DOHH2 (cell line): ENCODE measurements around the gene CACNA1A.
"Not testable (repeated sequence)": the region's sequence is repeated elsewhere in the genome, so short reads cannot be mapped to it uniquely, and the experiment has no call there.

Experiments used
- H3F3A ChIP-seq: fragments of 200-600 bp; sonication (generic), shearing (Covaris generic); 2 replicates; pipeline ENCODE4 v1.6.0; 2016; ENCODE audit warnings: antibody characterized with exemption, mild to moderate bottlenecking; ENCODE audit not compliant: control insufficient read depth, insufficient read depth
- H3K27ac ChIP-seq: fragments of 200-600 bp; sonication (generic); 2 replicates; pipeline ENCODE4 v1.5.1; 2014; ENCODE audit warnings: low read depth, mild to moderate bottlenecking, low read length, moderate library complexity
- H3K27me3 ChIP-seq: fragments of 200-600 bp; sonication (generic); 2 replicates; pipeline ENCODE4 v1.6.1; 2014; ENCODE audit warnings: mild to moderate bottlenecking, low read length, mixed read lengths; ENCODE audit not compliant: control insufficient read depth
- H3K36me3 ChIP-seq: fragments of 200-600 bp; sonication (generic); 2 replicates; pipeline ENCODE4 v1.6.1; 2014; ENCODE audit warnings: mild to moderate bottlenecking, low read length, moderate library complexity, mixed read lengths; ENCODE audit not compliant: control insufficient read depth
- H3K4me1 ChIP-seq: fragments of 200-600 bp; sonication (generic); 2 replicates; pipeline ENCODE4 v1.6.1; 2014; ENCODE audit warnings: mild to moderate bottlenecking, low read length, mixed read lengths; ENCODE audit not compliant: control insufficient read depth
- H3K4me2 ChIP-seq: fragments of 200-600 bp; sonication (generic); 2 replicates; pipeline ENCODE4 v1.6.0; 2014; ENCODE audit warnings: mild to moderate bottlenecking, low read length, moderate library complexity
- H3K4me3 ChIP-seq: fragments of 200-600 bp; sonication (generic); 2 replicates; pipeline ENCODE4 v1.5.1; 2014; ENCODE audit warnings: mild to moderate bottlenecking, low read length, mixed read lengths
- H3K79me2 ChIP-seq: fragments of 200-600 bp; sonication (generic); 2 replicates; pipeline ENCODE4 v1.6.1; 2014; ENCODE audit warnings: mild to moderate bottlenecking, low read length, mixed read lengths; ENCODE audit not compliant: control insufficient read depth
- H3K9me2 ChIP-seq: fragments of 200-600 bp; sonication (generic); replicated peaks from 2 replicates; pipeline ENCODE4 v1.6.1; 2014; ENCODE audit warnings: mild to moderate bottlenecking, low read length, mixed read lengths; ENCODE audit not compliant: control insufficient read depth
- H3K9me3 ChIP-seq: fragments of 200-600 bp; sonication (generic); 2 replicates; pipeline ENCODE4 v1.6.1; 2014; ENCODE audit warnings: antibody characterized with exemption, low read length, mixed read lengths; ENCODE audit not compliant: control insufficient read depth, insufficient read depth
- H4K20me1 ChIP-seq: fragments of 200-600 bp; sonication (generic); 2 replicates; pipeline ENCODE4 v1.6.0; 2014; ENCODE audit warnings: low read depth, mild to moderate bottlenecking, antibody characterized with exemption, low read length, moderate library complexity; ENCODE audit not compliant: control insufficient read depth, insufficient read depth
- EZH2phosphoT487 ChIP-seq: fragments of 200-600 bp; sonication (generic); IDR thresholded peaks from 2 replicates; pipeline ENCODE4 v1.6.1; 2017; ENCODE audit warnings: borderline replicate concordance, mild to moderate bottlenecking, antibody characterized with exemption, low read length, moderate library complexity, mixed read lengths
- TF ChIP-seq, protein P1 (sequence below): fragments of 200-600 bp; sonication (generic); IDR thresholded peaks from one replicate; pipeline ENCODE4 v1.5.1; 2014; ENCODE audit warnings: antibody characterized with exemption, mild to moderate bottlenecking, low read depth, low read length; ENCODE audit not compliant: poor library complexity, severe bottlenecking

The CACNA1A gene

DNA sequence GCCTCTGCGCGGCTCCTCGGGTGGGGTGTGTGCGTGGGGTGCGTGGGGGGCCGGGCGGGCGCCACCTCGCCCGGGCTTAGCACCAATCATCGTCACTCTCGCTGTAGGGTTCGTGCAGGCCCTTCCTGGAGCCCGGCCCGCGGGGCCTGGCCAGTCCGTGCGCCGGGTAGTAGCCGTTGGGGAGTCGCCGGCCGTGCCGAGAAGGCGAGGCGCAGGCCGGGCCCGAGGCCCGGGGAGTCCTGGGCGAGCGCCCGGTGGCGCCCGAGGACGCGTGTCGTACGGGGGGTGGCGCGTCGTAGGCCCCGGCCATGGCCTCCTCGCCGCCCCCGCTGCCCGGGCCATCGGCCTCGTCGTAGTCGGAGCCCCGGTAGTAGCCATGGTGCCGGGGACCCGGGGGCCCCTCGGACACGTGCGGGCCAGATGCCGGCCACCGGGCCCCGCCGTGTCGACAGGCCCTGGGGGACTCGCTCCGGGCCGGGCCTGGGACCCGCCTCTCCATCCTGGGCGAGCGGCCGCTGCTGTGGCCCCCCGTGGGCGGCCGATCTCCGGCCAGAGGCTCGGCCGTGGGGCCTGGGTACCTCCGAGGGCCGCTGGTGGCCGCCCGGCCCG lies 298.9 kb downstream of the CACNA1A start:
- Histone ChIP-seq H3K36me3 (no peaks in the 10 kb centered on the region), H3K4me2 (peak overlapping the region; percentile 70), H3K27me3 (peaks cover 28% of the 10 kb centered on the region), H3F3A (peaks cover 10% of the 10 kb centered on the region), H3K9me2 (no peaks in the 10 kb centered on the region), H3K27ac (peak overlapping the region; percentile 71), H3K79me2 (no peaks in the 10 kb centered on the region), H4K20me1 (no peaks in the 10 kb centered on the region), H3K9me3 (no peaks in the 10 kb centered on the region), H3K4me1 (peaks cover 37% of the 10 kb centered on the region), H3K4me3 (peak overlapping the region; percentile 72)
- TF ChIP-seq, protein P1, sequence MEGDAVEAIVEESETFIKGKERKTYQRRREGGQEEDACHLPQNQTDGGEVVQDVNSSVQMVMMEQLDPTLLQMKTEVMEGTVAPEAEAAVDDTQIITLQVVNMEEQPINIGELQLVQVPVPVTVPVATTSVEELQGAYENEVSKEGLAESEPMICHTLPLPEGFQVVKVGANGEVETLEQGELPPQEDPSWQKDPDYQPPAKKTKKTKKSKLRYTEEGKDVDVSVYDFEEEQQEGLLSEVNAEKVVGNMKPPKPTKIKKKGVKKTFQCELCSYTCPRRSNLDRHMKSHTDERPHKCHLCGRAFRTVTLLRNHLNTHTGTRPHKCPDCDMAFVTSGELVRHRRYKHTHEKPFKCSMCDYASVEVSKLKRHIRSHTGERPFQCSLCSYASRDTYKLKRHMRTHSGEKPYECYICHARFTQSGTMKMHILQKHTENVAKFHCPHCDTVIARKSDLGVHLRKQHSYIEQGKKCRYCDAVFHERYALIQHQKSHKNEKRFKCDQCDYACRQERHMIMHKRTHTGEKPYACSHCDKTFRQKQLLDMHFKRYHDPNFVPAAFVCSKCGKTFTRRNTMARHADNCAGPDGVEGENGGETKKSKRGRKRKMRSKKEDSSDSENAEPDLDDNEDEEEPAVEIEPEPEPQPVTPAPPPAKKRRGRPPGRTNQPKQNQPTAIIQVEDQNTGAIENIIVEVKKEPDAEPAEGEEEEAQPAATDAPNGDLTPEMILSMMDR: no peak
- no peak for TF ChIP-seq EZH2phosphoT487

DNA sequence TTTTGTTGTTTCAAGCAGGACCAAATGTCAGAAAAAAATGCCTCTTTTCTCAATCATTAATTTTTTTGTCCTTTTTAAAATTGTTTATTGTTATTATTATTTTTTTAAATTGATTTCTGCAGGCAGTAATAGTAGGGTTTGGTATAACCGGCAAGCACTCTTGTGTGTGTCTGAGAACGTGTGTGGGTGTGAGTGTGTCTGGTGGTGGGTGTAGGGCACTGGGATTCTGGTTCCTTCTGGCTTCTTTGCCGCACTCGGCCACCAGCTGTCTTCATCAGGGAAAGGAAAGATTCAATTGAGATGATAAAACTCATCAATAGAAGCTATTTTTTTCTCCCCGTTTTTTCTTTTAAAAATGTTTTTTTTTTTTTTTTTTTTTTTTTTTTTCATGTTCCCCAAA lies 299.7 kb downstream of the CACNA1A start:
- Histone ChIP-seq H3K4me2 (no peak overlapping the region), H3K4me1 (peaks cover 37% of the 10 kb centered on the region), H3K9me2 (no peaks in the 10 kb centered on the region), H4K20me1 (no peaks in the 10 kb centered on the region), H3K9me3 (no peaks in the 10 kb centered on the region), H3K79me2 (no peaks in the 10 kb centered on the region), H3K36me3 (no peaks in the 10 kb centered on the region), H3K27ac (no peak overlapping the region), H3K27me3 (peaks cover 26% of the 10 kb centered on the region), H3K4me3 (no peak overlapping the region), H3F3A (peaks cover 10% of the 10 kb centered on the region)
- TF ChIP-seq EZH2phosphoT487: no peak
- TF ChIP-seq, protein P1: no peak

DNA sequence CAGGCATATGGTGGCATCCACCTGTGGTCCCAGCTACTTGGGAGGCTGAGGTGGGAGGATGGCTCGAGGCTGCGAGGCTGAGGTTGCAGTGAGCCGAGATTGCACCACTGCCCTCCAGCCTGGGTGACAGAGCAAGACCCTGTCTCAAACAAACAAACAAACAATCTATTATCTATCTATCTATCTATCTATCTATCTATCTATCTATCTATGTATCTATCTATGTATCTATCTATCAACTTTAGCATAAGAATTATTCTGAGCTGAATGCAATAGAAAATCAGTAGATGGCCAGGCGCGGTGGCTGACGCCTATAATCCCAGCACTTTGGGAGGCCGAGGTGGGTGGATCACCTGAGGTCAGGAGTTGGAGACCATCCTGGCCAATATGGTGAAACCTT lies 304.2 kb downstream of the CACNA1A start:
- H3K27ac ChIP-seq, H4K20me1 ChIP-seq, H3K4me2 ChIP-seq, H3K27me3 ChIP-seq, H3K4me1 ChIP-seq, H3K9me3 ChIP-seq, H3K79me2 ChIP-seq, H3K9me2 ChIP-seq, H3K36me3 ChIP-seq, H3K4me3 ChIP-seq: not testable (repeated sequence)
- H3F3A ChIP-seq: peaks cover 10% of the 10 kb centered on the region

DNA sequence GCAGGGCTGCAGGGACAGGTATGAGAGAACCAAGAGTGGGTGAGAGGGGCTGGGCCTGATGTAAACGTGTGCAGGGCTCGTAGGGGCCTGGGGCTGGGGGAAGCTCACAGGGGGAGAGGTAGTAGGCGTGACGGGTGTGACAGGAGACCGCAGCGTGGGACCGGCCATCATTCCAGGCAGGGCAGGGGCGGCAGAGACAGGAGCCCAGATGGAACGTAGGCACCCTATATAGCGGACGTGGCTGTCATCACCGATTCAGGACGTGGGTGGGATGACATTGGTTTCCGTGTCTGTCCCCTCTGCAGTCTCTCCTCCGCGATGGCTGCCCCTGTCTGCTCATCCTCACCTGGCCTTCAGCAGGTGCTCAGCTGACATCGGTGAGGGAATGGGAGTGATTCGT lies 307.6 kb downstream of the CACNA1A start:
- H3K4me1 ChIP-seq: peaks cover 14% of the 10 kb centered on the region
- H3K27me3 ChIP-seq: no peaks in the 10 kb centered on the region

More for the DNA sequence above, 307.6 kb downstream of the CACNA1A start:
- H3K79me2 ChIP-seq: no peaks in the 10 kb centered on the region
- no peaks in the 10 kb centered on the region for H4K20me1 ChIP-seq
- no peaks in the 10 kb centered on the region for H3K36me3 ChIP-seq
- H3K4me2 ChIP-seq: no peak overlapping the region
- H3K9me3 ChIP-seq: no peaks in the 10 kb centered on the region
- H3K9me2 ChIP-seq: no peaks in the 10 kb centered on the region
- no peaks in the 10 kb centered on the region for H3F3A ChIP-seq
- TF ChIP-seq EZH2phosphoT487: no peak
- TF ChIP-seq, protein P1: no peak
- H3K27ac ChIP-seq: no peak overlapping the region
- H3K4me3 ChIP-seq: no peak overlapping the region
